GM18498 (cell line): ENCODE results near the gene ZDHHC18.
"Not testable (repeated sequence)": the region's sequence is repeated elsewhere in the genome, so short reads cannot be mapped to it uniquely, and the experiment has no call there.

ENCODE experiments used
- ATAC-seq: cut with Tn5 transposase; IDR thresholded peaks from one replicate; pipeline ENCODE4 v1.9.1; 2021; ENCODE audit warnings: mild to moderate bottlenecking, moderate library complexity; ENCODE audit not compliant: unreplicated experiment

ZDHHC18 gene

DNA sequence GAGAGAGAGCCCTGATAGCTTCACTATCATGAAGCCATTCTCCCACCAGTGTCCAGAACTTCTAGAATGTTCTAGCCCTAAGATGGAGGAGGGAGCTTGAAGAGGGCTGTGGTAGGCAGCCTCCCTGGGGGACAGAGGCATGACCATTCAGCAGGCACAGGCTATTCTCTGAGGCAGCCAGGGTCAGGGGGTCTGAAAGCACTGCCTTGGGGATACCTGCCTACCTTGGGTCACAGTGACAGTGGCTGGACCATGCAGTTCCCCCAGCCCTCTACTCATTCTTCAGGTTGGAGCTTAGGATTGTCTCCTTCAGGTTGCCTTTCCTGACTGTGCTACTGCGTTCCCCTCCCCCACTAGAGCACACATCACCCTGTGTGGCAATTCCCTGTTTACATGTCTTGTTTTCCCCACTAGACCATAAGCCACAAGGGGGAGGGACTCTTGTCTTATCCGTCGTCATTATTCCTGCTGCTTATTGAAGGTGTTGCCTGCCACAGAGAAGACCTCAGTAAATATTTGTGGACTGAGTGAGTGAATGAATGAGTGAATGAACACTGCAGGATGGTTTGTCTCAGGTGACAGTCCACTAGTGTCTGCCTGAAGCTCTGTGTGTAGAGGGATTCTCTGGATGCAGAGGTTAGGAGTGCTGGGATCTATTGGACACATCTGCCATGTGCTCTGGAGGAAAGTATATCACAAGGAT is 5.2 kb downstream of the ZDHHC18 start:
- ATAC-seq: no peak

DNA sequence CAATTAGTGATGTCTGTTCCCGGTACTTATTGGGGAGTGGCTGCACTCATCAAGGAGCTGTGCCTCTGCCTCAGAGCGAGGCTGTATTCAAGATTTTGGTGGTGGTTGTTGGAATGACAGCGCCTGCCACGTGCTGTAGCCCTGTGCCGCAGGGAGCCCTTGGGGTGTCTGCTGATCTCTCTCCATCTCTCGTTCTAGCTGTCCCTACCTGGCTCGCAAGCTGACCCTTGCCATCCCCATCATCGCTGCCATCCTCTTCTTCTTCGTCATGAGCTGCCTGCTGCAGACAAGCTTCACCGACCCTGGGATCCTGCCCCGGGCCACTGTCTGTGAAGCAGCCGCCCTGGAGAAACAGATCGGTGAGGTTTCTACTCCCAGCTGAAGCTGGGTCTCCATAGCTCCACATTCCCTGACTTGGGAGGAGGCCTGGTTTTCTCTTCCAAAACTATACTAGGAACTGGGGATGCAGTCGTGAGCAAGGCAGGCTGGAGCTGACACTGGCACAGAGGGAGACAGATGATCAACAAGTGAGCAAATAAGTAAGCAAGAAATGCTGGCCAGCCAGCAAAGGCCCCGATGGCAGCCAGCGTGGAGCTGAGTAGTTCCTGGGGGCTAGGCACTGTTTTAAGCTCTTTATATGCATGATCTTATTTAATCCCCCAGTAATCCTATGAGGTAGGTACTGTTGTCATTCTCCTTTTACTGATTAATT is 5.9 kb downstream of the ZDHHC18 start:
- no peak for ATAC-seq

DNA sequence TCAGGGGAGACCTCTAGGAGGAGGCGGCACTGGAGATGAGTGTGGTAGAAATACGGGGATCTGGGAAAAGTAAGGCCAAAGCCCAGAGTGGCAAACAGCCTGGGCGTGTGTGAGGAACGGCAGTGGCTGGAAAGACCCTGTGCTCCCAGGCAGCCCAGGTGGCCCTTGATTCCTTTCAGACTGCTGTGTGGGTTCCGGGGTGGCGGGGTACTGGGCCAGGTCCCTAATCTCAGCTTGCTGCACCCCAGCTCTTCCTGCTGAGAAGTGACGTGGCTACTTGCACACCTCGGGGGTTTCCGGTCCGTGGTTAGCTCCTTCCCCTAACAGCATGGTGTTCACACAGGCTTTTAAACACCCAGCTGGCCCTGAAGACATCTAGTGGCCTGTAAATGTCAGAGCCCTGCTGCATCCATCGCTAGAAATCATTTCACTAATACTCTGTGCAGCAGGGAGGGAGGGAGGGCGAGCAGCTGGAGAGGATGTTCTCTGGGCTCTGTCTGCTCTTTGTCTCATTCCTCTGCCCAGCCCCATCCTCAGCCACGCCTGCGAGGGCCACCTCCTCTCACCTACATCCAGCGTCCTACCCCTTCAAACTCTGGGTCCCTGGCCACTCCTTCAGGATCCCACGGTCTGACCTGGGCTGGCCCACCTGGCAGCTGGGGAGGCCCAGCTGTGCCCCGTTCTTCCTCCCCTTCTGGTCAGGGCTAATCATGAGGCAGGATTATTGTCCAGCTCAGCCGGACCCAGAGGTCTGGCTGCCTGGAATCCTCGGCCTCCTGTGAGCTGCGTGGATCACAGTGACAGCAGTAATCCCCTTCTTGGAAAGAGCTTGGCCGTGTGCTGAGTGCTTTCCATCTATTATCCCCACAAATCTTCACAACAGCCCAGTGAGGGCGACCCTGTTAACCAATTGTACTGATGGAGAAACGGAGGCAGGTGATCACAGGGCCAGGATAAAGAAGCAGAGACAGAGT is 7.2 kb downstream of the ZDHHC18 start:
- ATAC-seq: peak; percentile 82

DNA sequence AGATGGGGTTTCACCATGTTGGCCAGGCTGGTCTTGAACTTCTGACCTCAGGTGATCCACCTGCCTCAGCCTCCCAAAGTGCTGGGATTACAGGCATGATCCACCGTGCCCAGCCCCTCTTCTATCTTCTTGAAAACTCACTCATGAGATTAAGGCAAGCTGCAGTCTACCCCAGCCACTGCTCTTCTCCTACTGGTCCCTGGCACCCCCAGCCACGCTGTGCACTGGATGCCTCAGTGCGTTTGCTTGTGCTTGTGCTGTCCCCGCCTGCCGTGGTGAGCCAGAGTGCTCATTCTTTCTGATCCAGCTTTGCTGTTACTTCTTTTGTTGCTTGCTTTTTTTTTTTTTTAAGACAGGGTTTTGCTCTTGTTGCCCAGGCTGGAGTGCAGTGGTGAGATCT is 11.2 kb downstream of the ZDHHC18 start:
- ATAC-seq: not testable (repeated sequence)

DNA sequence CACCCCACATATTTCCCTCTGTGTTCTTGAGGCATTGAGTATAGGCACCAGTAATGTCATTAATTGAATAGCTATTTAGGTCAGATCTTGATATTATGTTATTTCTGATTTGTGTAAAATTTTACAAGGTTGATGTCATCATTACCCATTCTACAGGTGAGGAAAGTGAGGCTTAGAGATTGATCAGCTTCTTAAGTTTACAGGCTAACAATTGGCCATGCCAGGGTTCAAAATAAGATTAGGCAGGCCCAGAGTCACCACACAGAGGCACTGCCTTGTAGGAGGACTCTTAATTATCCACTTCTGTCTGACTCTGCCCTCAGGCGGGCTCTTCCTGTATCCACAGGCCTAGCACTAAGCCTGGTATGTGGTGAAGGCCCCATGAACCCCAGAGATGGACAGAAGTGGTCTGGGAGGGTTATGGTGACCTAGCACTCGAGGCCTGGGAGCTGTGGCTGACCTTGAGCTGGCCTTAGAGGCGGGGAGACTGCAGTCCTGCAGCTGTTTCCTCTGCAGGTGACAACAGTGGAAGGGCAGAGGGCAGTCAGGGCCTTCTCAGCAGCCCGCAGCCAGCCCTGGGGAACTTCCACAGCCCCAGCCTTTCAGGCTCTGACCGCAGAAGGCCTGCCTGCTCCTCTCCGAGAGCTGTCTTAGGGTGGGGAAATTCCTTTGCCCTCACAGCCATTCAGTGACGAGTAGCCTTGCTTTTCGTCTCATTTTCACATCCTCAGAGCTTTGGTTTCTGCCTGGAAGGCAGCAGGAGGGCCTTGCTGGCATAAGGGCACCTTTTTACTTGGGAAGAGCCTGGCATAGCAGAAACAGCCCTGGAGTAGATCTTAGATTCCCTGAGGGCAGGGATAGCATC is 12.2 kb downstream of the ZDHHC18 start:
- ATAC-seq: peak; percentile 91

DNA sequence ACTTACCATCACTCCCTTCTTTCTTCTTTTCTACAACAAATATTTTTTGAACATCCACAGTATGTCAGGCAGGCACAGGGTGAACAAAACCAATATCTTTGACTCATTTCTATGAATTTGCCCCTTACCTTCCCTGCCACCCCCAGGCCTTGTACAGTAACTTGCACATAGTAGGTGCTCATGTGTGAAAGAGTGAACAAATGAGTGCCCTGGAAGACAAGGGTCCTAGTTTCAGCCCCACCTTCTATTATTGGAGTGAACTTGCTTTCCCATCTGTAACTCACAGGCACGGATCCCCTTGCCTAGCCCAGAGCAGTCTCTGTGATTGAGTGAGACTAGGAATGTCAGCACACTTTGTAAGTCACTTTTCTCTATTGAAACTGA is 12.8 kb downstream of the ZDHHC18 start:
- ATAC-seq: peak; percentile 4

DNA sequence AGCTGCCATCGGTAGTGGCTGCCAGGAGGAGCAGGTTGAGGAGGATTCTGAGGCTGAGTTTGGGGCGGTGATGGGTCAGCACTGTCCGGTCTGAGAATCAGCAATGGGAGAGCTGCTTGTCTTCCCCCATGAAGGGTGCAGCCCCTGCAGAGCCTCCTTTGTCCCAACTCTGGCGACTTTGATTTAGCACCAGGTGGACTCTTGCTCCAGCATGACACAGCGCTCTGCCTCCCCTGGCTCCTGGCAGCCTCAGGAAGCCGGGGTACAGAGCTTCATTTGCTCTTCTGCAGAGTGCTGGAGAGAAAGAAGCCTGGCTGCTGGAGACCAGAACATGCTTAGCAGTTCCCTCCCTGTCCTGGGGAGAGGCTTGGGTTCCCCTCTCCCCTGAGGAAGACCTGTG is 13.3 kb downstream of the ZDHHC18 start:
- no peak for ATAC-seq

DNA sequence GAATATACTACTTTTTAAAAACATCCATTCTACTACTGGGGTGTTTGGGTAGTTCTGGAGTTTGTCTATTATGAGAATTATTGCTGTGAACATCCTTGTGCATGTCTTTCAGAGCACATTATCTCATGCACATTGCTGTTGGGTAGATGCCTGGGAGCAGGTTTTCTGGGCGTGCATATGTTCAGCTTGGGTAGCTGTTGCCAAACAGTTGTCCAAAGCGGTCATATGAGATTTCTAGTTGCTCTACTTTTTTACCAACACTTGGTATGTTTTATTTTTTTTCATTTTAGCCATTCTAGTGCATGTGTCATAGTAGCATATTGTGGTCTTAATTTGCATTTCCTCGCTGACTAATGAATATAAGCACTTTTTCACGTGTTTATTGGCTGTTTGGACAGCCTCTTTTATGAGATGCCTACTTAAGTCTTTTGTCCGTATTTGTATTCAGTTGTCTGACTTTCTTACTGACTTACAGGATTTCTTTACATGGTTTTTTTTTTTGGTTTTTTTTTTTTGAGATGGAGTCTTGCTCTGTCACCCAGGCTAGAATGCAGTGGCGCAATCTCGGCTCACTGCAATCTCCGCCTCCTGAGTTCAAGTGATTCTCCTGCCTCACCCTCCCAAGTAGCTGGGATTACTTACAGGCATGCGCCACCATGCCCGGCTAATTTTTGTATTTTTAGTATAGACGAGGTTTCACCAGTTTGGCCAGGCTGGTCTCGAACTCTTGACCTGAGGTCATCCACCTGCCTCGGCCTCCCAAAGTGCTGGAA is 18.1 kb downstream of the ZDHHC18 start:
- no peak for ATAC-seq

DNA sequence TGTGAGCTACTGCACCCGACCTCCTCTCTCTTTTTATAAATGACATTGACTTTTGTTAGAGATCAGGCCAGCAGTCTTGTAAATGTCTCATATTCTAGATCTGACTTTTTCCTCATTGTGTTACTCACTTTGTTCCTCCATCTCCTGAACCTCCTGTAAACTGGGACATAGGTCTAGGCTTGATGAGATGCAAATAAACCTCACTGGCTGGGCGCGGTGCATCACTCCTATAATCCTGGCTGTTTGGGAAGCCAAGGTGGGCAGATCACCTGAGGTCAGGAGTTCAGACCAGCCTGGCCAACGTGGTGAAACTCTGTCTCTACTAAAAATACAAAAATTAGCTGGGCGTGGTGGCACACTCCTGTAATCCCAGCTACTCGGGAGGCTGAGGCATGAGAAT is 21.3 kb downstream of the ZDHHC18 start:
- ATAC-seq: not testable (repeated sequence)

DNA sequence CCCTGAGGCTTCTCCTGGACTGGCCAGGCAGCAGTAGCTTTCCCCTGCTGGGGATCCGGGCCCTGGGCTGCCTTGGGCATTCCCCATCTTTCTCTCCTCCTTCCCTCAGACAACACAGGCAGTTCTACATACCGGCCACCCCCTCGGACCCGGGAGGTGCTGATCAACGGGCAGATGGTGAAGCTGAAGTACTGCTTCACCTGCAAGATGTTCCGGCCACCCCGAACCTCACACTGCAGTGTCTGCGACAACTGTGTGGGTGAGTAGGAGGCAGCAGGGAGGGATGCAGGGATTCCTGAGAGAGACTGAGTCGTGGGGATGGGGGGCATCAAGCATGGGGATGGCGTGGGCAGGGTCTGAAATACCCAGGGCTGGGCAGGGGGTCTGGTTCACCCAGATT is 22.0 kb downstream of the ZDHHC18 start:
- ATAC-seq: no peak

DNA sequence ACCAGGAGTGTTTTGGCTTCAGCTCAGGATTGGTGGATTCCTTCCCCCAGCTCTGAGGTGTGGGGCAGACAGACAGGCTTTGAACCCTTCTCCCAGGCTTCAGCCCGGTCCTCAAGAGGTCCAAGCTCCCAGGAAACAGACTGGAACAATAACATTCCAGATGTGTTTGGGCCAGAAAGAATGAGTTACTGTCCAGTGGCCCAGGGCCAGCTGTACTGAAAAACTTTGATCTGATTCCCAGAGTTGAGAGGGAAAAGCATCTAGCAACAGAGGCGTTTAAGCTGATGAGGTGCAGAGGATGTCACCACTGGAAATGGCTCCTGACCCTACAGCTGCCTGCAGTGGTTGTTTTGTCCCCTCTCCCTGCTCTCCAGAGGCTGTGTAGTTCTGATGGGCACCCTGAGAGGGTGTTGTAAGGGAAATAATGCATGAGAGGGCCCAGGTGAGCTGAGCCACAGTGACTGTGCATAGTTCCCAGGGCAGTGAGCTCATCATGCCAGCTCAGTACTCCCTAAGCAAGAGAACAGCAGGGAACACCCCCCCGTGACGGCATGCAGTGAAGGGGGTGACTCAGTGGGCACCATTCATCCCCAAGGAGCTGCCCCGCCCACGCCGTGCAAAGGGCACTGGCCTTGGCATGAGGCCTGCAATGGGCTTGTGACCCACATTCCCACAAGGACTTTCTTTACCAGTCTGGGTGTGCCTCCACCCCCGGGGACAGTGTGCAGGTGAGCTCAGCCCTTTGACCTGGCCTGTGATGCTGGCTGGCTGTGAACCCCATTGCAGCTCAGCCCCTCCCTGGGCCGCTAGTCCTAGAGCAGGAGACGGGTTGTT is 22.7 kb downstream of the ZDHHC18 start:
- no peak for ATAC-seq

DNA sequence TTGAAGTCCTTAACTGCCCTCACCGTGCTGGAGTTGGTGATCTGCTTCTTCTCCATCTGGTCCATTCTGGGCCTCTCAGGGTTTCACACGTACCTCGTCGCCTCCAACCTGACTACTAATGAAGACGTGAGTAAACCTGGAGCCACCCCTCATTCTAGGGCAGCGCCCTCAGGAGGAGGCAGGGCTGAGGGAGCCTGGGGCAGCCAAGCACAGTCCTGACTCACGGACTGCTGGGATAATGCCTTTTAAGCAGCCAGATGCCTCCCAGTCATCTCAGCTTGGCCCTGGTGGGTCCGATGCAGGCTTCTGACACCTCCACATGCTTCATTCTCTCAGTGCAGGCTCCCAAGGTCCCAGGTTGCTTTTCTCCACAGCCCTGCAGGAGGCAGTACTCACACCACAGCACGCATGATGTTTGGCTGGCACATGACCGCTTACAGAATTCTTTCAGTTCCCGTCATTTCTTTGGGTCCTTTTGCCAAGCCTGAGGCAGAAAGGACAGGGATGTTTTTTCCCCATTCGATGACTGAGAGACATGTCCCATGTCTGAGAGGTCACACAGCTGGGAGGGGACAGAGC is 24.7 kb downstream of the ZDHHC18 start:
- no peak for ATAC-seq

DNA sequence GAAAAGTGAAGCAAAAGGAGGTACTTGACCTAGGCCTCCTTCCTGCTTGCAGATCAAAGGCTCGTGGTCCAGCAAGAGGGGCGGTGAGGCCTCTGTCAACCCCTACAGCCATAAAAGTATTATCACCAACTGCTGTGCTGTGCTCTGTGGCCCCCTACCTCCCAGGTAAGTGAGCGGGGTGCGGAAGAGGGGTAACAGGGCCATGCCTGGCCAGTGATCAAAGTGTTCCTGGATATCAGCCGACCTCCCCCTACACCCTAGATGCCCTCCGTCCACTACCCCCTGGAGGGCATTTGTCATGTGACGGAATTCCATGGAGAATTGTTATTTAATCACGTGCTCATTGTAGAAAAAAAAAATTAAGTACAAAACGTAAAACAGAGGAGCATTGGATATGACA is 26.2 kb downstream of the ZDHHC18 start:
- ATAC-seq: no peak

DNA sequence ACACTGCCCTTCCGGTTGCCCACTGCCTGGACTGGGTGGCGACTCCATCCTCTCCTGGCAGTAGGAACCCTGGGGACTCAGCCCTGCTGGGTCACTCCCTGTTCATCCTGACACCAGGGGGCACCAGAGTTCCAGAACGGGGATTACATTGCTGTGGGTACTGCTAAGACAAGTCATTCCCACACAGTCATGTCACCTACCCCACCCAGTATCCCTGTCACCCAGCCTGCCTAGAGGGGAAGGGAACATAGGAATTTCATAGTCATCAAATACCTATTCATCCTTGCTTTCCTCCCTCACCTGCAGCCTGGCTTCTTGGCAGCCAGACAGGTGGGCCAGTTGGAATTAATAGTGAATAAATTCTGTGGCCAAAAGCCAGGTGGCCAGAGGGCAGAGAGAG is 26.7 kb downstream of the ZDHHC18 start:
- no peak for ATAC-seq

DNA sequence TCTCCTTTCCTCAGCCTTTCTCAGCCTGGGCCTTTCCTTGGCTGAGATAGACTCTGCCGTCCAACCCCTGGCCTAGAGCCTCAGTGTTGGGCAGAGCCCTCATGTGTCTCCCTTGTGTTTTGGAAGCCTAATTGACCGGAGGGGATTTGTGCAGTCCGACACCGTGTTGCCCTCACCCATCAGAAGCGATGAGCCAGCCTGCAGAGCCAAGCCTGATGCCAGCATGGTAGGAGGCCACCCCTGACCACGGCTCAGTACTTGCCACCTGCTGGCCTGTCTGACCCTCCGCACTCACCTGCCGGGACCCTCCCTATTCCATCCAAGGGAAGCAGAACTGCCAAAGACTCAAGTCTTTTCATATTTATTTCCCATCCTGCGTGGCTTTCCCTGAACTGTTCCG is 27.1 kb downstream of the ZDHHC18 start:
- no peak for ATAC-seq

DNA sequence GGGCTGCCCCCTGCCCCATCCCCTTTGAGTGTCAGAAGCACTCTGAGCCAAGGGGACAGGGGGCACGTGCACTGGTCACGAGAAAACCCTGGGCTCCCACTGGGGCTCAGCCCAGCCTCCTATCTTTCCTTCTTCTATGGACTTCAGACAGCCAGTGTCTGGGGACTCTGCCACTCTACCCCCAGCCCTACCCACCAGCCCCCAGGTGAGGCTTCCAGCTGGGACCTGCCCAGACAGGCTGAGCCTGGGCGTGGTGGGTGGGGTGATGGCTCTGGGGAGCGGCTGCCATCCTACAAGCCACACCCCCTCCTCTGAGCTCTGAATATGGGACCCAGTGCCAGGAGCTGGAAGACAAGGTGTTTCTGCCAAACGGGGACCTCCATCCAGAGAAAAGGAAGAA is 28.4 kb downstream of the ZDHHC18 start:
- no peak for ATAC-seq

DNA sequence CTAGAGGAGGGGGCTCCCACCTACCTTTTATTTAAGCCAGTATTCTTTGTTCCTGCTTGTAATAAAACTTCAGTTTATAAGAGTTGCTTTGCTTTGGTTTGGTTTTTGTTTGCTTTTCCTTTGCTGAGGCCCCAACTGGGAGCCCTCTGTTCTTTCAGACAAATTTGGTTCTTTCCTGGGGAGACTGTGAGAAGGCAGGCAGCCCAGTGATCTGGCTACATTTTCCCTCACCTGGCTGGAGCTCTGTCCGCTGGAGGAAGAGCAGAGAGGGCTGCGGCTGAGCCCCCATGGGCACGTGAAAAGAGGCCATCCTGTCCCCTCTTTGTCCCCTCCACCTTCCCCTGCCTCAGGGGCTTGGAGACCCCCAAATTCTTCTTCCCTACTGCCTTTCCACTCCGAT is 29.1 kb downstream of the ZDHHC18 start:
- no peak for ATAC-seq

DNA sequence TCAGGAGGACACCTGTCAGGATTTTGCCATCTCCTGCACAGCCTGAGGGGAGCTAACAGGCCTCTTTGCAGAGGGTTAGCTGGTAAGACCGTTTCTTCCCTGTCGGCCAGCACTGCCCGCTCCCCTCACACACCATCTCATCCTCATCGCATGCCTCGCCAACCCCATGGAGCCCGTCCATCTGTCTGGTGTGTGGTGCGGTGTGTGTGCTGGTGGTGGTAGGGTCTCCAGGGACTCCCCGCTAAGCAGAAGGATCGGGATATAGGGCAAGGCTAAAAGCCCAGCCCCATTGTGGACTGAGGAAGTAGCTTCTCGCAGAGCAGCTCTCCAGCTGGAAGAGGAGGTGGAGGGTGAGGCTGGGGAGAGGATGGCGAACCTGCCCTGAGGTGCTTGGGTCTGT is 29.7 kb downstream of the ZDHHC18 start:
- no peak for ATAC-seq
